OCI-LY1 (cell line): ENCODE results near the gene TREML1.

Experiments used
- EZH2 ChIP-seq: fragments of 200-600 bp; sonication (generic), shearing (Covaris generic); IDR thresholded peaks from 2 replicates; pipeline ENCODE4 v1.8.0; 2017; ENCODE audit warnings: borderline replicate concordance, mixed run types, mild to moderate bottlenecking, antibody characterized with exemption, low read length, moderate library complexity, mixed read lengths
- TF ChIP-seq, protein P1 (sequence below): fragments of 200-600 bp; sonication (generic), shearing (Covaris generic); IDR thresholded peaks from 2 replicates; pipeline ENCODE4 v1.5.1; 2017; ENCODE audit warnings: mild to moderate bottlenecking, antibody characterized with exemption, low read length, moderate library complexity, mixed read lengths

DNA sequence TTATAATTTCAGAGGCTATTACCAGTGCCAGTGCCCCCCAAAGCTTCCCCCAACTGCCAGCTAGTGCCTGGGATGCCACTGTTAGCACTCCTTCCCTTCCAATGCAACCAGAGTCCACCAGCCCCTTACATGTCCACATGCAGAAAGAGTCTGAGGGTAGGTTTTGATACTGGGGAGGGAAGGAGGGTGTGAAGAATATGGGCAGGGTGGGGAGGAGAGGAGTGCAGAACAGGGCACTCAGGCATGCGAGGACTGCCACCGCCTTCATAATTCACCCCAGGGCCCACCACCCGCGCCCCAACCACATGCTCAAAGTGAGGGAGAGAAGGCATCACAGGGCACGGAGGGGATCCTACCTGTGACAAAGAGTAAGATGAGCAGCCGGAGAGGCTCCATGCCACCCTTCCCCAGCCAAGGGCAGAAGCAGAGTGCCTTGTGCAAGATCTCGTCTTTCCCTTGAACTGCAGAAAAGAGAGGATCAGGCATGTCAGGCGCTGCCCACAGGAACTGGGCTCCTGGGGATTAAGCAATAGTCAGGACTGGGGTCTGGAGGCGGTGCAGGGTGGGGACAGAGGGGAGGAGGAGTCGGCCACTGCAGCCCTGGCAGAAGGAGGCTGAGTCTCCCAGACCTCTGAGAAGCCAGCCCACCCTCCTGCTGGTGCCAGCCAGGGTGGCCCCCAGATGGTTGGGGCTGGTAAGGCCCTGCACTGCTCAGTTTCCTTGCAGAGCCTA is 8.7 kb upstream of the TREML1 start, which contains the start of gene TREM2:
- TF ChIP-seq, protein P1, sequence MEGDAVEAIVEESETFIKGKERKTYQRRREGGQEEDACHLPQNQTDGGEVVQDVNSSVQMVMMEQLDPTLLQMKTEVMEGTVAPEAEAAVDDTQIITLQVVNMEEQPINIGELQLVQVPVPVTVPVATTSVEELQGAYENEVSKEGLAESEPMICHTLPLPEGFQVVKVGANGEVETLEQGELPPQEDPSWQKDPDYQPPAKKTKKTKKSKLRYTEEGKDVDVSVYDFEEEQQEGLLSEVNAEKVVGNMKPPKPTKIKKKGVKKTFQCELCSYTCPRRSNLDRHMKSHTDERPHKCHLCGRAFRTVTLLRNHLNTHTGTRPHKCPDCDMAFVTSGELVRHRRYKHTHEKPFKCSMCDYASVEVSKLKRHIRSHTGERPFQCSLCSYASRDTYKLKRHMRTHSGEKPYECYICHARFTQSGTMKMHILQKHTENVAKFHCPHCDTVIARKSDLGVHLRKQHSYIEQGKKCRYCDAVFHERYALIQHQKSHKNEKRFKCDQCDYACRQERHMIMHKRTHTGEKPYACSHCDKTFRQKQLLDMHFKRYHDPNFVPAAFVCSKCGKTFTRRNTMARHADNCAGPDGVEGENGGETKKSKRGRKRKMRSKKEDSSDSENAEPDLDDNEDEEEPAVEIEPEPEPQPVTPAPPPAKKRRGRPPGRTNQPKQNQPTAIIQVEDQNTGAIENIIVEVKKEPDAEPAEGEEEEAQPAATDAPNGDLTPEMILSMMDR, result no peak
- no peak for TF ChIP-seq EZH2
